ENCODE measurements around the gene KIF27. TPM values are rescaled to one million over a fixed set of nuclear protein-coding genes. Genes with fewer than 3 reads are reported as not detected.
A peak's percentile ranks its signal among the peaks of the same experiment; 100 is the strongest.

KIF27 gene
- total and polyA plus RNA-seq, 2 donors (not counting 1 experiment from before 2014, with no cell fraction given) = 1.00 to 4.8 TPM

DNA sequence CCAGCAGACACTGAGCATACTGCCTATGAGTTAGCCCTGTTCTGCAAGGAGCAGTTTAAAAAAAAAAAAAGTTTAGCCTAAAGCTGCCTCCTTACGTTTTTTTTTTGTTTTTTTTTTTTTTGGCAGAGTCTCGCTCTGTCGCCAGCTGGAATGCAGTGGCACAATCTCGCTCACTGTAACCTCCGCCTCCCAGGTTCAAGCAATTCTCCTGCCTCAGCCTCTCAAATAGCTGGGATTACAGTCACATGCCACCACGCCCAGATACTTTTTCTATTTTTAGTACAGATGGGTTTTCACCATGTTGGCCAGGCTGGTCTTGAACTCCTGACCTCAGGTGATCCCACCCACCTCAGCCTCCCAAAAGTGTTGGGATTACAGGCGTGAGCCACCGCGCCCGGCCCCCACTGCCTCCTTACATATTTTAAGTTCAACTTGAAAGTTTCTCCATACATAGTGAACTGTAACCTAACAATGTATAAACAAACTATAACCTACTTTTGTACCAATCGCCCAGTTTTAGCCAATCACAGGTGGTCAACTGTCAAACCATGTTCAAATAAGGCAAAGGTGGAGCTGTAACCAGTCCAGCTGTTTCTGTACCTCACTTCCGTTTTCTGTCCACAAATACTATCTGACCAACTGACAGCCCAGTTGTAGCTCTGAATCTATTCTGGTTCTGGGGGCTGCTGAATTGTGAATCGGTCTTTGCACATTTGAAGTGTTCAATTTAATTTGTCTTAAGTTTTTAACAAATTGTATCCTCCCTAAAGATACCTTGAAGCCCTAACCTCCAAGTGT, 120.8 kb downstream of the KIF27 start:
- H3K27ac ChIP-seq (ENCODE audit: insufficient read depth, low read length) = no peak overlapping the region
- no peaks in the 10 kb centered on the region for H3K9me3 ChIP-seq (ENCODE audit: control insufficient read depth, insufficient read depth, low read depth, low read length)
- no peaks in the 10 kb centered on the region for H3K4me1 ChIP-seq (ENCODE audit: control insufficient read depth, extremely low read depth, insufficient read depth, low read length)
- no peaks in the 10 kb centered on the region for H3K27me3 ChIP-seq (ENCODE audit: control insufficient read depth, insufficient read depth, low read length)
- no peaks in the 10 kb centered on the region for H3K79me2 ChIP-seq (ENCODE audit: control insufficient read depth, insufficient read depth, low read length)
- DNase-seq (ENCODE audit: low read depth in 2 of 2) = no peak
- H3K4me2 ChIP-seq (ENCODE audit: extremely low read depth, insufficient read depth, low read length) = no peak overlapping the region
- H2AFZ ChIP-seq (ENCODE audit: low read length) = no peak overlapping the region
- no peaks in the 10 kb centered on the region for H3K36me3 ChIP-seq (ENCODE audit: control insufficient read depth, insufficient read depth, low read length)
- no peak overlapping the region for H3K4me3 ChIP-seq (replicated peaks in 1 of 4; ENCODE audit: control extremely low read depth in 1 of 4, insufficient read depth in 1 of 4, low read depth in 3 of 4, low read length in 4 of 4)
- TF ChIP-seq, protein P1, sequence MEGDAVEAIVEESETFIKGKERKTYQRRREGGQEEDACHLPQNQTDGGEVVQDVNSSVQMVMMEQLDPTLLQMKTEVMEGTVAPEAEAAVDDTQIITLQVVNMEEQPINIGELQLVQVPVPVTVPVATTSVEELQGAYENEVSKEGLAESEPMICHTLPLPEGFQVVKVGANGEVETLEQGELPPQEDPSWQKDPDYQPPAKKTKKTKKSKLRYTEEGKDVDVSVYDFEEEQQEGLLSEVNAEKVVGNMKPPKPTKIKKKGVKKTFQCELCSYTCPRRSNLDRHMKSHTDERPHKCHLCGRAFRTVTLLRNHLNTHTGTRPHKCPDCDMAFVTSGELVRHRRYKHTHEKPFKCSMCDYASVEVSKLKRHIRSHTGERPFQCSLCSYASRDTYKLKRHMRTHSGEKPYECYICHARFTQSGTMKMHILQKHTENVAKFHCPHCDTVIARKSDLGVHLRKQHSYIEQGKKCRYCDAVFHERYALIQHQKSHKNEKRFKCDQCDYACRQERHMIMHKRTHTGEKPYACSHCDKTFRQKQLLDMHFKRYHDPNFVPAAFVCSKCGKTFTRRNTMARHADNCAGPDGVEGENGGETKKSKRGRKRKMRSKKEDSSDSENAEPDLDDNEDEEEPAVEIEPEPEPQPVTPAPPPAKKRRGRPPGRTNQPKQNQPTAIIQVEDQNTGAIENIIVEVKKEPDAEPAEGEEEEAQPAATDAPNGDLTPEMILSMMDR (conservative IDR thresholded peaks at IDR 0.05 in 1 of 2, IDR thresholded peaks at IDR 0.05 in 1 of 2; ENCODE audit: low read depth in 1 of 2, low read length in 2 of 2) = no peak
- no peak for TF ChIP-seq EZH2 (IDR thresholded peaks at IDR 0.05; ENCODE audit: low read length, missing control alignments)
- no peaks in the 10 kb centered on the region for H4K20me1 ChIP-seq (ENCODE audit: control insufficient read depth, extremely low read depth, insufficient read depth, low read length)
- no peak overlapping the region for H3K9ac ChIP-seq (ENCODE audit: insufficient read depth, low read length)

DNA sequence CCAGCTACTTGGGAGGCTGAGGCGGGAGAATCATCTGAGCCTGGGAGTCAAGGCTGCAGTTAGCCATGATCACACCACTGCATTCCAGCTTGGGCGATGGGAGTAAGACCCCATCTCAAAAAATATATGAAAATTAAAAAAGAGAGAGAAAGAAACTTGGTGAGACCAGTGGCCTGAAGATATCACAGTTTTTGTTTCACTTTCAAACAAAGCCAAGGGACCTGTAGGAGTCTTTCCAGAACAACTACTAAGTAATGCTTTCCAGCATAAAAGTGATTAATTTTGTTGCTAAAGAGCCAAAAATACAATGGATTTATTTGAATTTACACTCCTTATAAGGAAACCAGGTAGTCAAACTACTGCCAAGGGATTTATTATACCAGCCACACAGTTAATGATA, 127.2 kb downstream of the KIF27 start:
- H3K4me1 ChIP-seq (ENCODE audit: control insufficient read depth, extremely low read depth, insufficient read depth, low read length) = no peaks in the 10 kb centered on the region
- H2AFZ ChIP-seq (ENCODE audit: low read length) = peak overlapping the region; percentile 11
- H3K4me2 ChIP-seq (ENCODE audit: extremely low read depth, insufficient read depth, low read length) = no peak overlapping the region
- H4K20me1 ChIP-seq (ENCODE audit: control insufficient read depth, extremely low read depth, insufficient read depth, low read length) = no peaks in the 10 kb centered on the region
- no peaks in the 10 kb centered on the region for H3K9me3 ChIP-seq (ENCODE audit: control insufficient read depth, insufficient read depth, low read depth, low read length)
- no peak overlapping the region for H3K4me3 ChIP-seq (replicated peaks in 1 of 4; ENCODE audit: control extremely low read depth in 1 of 4, insufficient read depth in 1 of 4, low read depth in 3 of 4, low read length in 4 of 4)
- no peaks in the 10 kb centered on the region for H3K79me2 ChIP-seq (ENCODE audit: control insufficient read depth, insufficient read depth, low read length)
- no peak overlapping the region for H3K9ac ChIP-seq (ENCODE audit: insufficient read depth, low read length)
- no peaks in the 10 kb centered on the region for H3K27me3 ChIP-seq (ENCODE audit: control insufficient read depth, insufficient read depth, low read length)
- TF ChIP-seq, protein P1 (conservative IDR thresholded peaks at IDR 0.05 in 1 of 2, IDR thresholded peaks at IDR 0.05 in 1 of 2; ENCODE audit: low read depth in 1 of 2, low read length in 2 of 2) = no peak
- no peak for TF ChIP-seq EZH2 (IDR thresholded peaks at IDR 0.05; ENCODE audit: low read length, missing control alignments)
- DNase-seq (ENCODE audit: low read depth in 2 of 2) = no peak
- no peak overlapping the region for H3K27ac ChIP-seq (ENCODE audit: insufficient read depth, low read length)
- no peaks in the 10 kb centered on the region for H3K36me3 ChIP-seq (ENCODE audit: control insufficient read depth, insufficient read depth, low read length)

DNA sequence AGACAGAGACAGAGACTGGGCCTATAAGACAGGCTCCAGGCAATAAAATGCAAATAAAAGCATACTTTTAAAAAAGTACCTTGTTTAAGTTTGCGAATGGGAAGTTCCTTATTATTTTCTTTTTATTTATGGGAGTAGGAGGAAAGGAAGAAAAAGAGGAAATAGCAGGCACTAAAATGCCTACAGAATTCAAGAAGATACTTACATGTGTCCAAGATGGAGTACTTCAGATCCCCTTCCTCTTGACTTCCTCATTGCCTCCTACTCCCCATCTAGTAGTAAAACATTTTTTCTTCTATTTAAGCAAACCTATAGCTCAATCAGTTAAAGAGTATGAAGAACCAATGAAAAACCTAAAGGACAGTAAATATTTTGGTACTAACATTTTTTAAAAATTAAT, 128.5 kb downstream of the KIF27 start:
- Histone ChIP-seq H3K27me3 (ENCODE audit: control insufficient read depth, insufficient read depth, low read length) (no peaks in the 10 kb centered on the region), H3K79me2 (ENCODE audit: control insufficient read depth, insufficient read depth, low read length) (no peaks in the 10 kb centered on the region), H3K4me1 (ENCODE audit: control insufficient read depth, extremely low read depth, insufficient read depth, low read length) (no peaks in the 10 kb centered on the region), H2AFZ (ENCODE audit: low read length) (no peak overlapping the region), H4K20me1 (ENCODE audit: control insufficient read depth, extremely low read depth, insufficient read depth, low read length) (no peaks in the 10 kb centered on the region), H3K9me3 (ENCODE audit: control insufficient read depth, insufficient read depth, low read depth, low read length) (no peaks in the 10 kb centered on the region), H3K4me3 (replicated peaks in 1 of 4; ENCODE audit: control extremely low read depth in 1 of 4, insufficient read depth in 1 of 4, low read depth in 3 of 4, low read length in 4 of 4) (no peak overlapping the region), H3K4me2 (ENCODE audit: extremely low read depth, insufficient read depth, low read length) (no peak overlapping the region), H3K36me3 (ENCODE audit: control insufficient read depth, insufficient read depth, low read length) (no peaks in the 10 kb centered on the region), H3K9ac (ENCODE audit: insufficient read depth, low read length) (no peak overlapping the region), H3K27ac (ENCODE audit: insufficient read depth, low read length) (no peak overlapping the region)
- no peak for DNase-seq (ENCODE audit: low read depth in 2 of 2)
- TF ChIP-seq, protein P1 (conservative IDR thresholded peaks at IDR 0.05 in 1 of 2, IDR thresholded peaks at IDR 0.05 in 1 of 2; ENCODE audit: low read depth in 1 of 2, low read length in 2 of 2) = no peak
- TF ChIP-seq EZH2 (IDR thresholded peaks at IDR 0.05; ENCODE audit: low read length, missing control alignments) = no peak

Other genes with a start within 250 kb of the KIF27 start
- 81.7 and 141 TPM in 2 replicates for gene UBQLN1, start 213.5 kb downstream of the KIF27 start, total RNA-seq
- gene UBQLN1, start 213.5 kb downstream of the KIF27 start, polyA plus RNA-seq = 121 and 130 TPM in 2 replicates
- gene GKAP1, start 103.7 kb downstream of the KIF27 start, total RNA-seq = 2.6 TPM in 2 replicates
- 0.95 and 1.0 TPM in 2 replicates for gene GKAP1, start 103.7 kb downstream of the KIF27 start, polyA plus RNA-seq
- gene HNRNPK, start 58.8 kb upstream of the KIF27 start, total RNA-seq = 475 and 616 TPM in 2 replicates
- 558 and 618 TPM in 2 replicates for gene HNRNPK, start 58.8 kb upstream of the KIF27 start, polyA plus RNA-seq
- gene RMI1, start 59.4 kb upstream of the KIF27 start, total RNA-seq = 3.6 and 5.0 TPM in 2 replicates
- 2.3 and 3.1 TPM in 2 replicates for gene RMI1, start 59.4 kb upstream of the KIF27 start, polyA plus RNA-seq